Measurements from ENCODE around the gene KDM2A.

DNA sequence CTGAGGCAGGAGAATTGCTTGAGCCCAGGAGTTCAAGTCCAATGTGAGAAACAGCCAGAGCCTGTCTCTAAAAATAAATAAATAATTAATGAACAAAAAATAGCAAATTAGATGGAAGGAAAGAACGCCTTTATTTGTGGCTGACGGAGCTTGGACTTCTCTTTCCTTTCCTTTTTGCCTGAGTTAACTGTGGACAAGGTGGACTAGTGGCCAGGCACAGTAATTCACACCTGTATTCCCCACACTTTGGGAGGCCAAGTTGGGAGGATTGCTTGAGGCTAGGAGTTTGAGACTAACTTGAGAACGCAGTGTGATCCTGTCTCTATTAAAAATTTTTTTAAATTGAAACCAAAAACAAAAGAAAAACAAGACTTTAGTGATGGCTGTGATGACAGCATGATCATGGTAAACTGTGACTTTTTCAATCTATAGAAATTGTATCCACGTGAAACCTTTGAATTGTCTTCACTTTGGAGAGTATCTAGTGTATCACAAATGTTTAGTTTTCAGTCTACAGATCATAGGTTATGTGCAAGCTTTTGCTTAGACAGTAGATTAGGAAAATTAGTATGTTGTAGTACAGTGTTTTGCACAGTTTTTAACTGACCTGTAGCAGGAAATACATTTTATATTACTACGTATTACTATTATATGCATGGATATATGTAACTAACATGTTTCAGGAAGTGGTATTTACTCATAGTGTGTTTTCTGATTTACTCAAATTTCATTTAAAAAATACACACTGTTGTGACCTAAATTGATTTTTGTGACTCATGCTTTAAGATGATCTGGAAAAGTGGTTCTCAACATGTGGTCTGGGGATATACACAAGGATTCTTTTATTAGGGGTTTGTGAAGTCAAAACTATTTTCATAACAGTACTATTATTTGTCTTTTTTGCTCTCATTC, 42.1 kb downstream of the KDM2A start:
- TF ChIP-seq POLR2A (IDR thresholded peaks at IDR 0.05) (no peak), POLR2AphosphoS5 (IDR thresholded peaks at IDR 0.05) (no peak)
- TF ChIP-seq, protein P1, sequence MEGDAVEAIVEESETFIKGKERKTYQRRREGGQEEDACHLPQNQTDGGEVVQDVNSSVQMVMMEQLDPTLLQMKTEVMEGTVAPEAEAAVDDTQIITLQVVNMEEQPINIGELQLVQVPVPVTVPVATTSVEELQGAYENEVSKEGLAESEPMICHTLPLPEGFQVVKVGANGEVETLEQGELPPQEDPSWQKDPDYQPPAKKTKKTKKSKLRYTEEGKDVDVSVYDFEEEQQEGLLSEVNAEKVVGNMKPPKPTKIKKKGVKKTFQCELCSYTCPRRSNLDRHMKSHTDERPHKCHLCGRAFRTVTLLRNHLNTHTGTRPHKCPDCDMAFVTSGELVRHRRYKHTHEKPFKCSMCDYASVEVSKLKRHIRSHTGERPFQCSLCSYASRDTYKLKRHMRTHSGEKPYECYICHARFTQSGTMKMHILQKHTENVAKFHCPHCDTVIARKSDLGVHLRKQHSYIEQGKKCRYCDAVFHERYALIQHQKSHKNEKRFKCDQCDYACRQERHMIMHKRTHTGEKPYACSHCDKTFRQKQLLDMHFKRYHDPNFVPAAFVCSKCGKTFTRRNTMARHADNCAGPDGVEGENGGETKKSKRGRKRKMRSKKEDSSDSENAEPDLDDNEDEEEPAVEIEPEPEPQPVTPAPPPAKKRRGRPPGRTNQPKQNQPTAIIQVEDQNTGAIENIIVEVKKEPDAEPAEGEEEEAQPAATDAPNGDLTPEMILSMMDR (IDR thresholded peaks at IDR 0.05), result no peak
